DND-41 (cell line): Measurements from ENCODE around the gene VWA8.

Source experiments
- EZH2 ChIP-seq: IDR thresholded peaks from 3 replicates; pipeline ENCODE4 v1.6.1; 2012; ENCODE audit warnings: borderline replicate concordance, low read depth, mild to moderate bottlenecking, moderate library complexity, low read length, inconsistent platforms; ENCODE audit not compliant: severe bottlenecking
- TF ChIP-seq, protein P1 (sequence below): IDR thresholded peaks from 2 replicates; pipeline ENCODE4 v1.5.1; 2012; ENCODE audit warnings: borderline replicate concordance, low read length, moderate library complexity, mild to moderate bottlenecking; ENCODE audit not compliant: poor library complexity, severe bottlenecking; ENCODE audit errors: extremely low read depth

DNA sequence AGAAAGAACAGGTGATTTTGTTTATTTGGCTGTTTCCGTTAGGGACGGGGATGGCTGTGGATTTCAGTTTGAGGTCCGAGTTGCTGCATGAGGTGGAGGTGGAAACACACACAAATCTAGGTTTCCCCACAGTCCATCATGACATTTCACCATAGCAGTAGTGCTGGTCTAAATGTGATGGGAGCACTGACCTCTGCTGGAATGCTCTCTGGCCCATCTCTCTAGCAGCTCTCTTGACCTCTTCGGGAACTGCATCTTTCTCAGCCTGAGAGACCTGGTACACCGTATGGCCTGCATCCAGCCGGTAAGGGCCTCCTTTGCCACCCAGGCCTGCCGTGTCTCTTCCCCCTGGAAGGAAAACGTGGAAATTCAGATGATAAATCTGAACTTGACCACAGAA, 349.5 kb downstream of the VWA8 start:
- TF ChIP-seq, protein P1, sequence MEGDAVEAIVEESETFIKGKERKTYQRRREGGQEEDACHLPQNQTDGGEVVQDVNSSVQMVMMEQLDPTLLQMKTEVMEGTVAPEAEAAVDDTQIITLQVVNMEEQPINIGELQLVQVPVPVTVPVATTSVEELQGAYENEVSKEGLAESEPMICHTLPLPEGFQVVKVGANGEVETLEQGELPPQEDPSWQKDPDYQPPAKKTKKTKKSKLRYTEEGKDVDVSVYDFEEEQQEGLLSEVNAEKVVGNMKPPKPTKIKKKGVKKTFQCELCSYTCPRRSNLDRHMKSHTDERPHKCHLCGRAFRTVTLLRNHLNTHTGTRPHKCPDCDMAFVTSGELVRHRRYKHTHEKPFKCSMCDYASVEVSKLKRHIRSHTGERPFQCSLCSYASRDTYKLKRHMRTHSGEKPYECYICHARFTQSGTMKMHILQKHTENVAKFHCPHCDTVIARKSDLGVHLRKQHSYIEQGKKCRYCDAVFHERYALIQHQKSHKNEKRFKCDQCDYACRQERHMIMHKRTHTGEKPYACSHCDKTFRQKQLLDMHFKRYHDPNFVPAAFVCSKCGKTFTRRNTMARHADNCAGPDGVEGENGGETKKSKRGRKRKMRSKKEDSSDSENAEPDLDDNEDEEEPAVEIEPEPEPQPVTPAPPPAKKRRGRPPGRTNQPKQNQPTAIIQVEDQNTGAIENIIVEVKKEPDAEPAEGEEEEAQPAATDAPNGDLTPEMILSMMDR = no peak
- no peak for TF ChIP-seq EZH2
